Measurements from ENCODE around the gene ITGA2B. TPM values are rescaled to one million over a fixed set of nuclear protein-coding genes. Genes with fewer than 3 reads are reported as not detected.

Gene ITGA2B
- total and polyA plus RNA-seq, 2 of the 13 experiments (the other 11 are each of a cell fraction or from before 2014, with no cell fraction given) = 0.38 to 1.1 TPM

GRCh38 chr17:44363613-44364159 is 25.8 kb downstream of the ITGA2B start, which contains the start of gene FAM171A2:
Gene FAM171A2 (minus strand): TSS chr17:44363853. CDS start chr17:44363714, 139 bp downstream.
- intact Hi-C loops (cut with micrococcal nuclease; ENCODE audit: unreplicated experiment) (no loop called here), in situ Hi-C loops (cut with HindIII; ENCODE audit: extremely low pct_ligation_motif_present, low pct_unique_long_range_greater_than_20kb) (no loop called here)
- no peaks in the 10 kb centered on the region for H3K36me3 ChIP-seq (replicated peaks in 1 of 2; ENCODE audit: control insufficient read depth in 1 of 2, insufficient read depth in 2 of 2, low read length in 2 of 2)
- ChIA-PET POLR2A (interaction anchor here (0.7 to 3.2 kb wide), 6 partner anchors 9 to 535 kb away, joined by 3 to 19 read pairs (median 5); partner anchors contain the start of genes GRN and UBTF), CTCF (ENCODE audit: low intra/inter-chr PET ratio, low total read pairs) (interaction anchor here (1.8 kb wide), 1 partner anchor 9 kb away, joined by 9 read pairs; no protein-coding TSS in a partner anchor)
- FAIRE-seq (no peak), ATAC-seq (peak; percentile 82), DNase-seq (ENCODE audit: low spot score) (no peak)
- H3K79me2 ChIP-seq (ENCODE audit: insufficient read depth, low read length) = no peaks in the 10 kb centered on the region
- H3K4me1 ChIP-seq (ENCODE audit: insufficient read depth, low read length) = peaks cover 55% of the 10 kb centered on the region
- H4K20me1 ChIP-seq (ENCODE audit: insufficient read depth, low read length) = no peaks in the 10 kb centered on the region
- H3K4me3 ChIP-seq (replicated peaks in 1 of 3; ENCODE audit: insufficient read depth in 1 of 3, low read depth in 2 of 3, low read length in 3 of 3) = peak within 1 kb of the TSS; percentile 75 to 82 (median 76)
- H3K27me3 ChIP-seq (ENCODE audit: control insufficient read depth in 1 of 2, insufficient read depth in 2 of 2, low read length in 2 of 2) = peaks cover 1 to 14% of the 10 kb centered on the region in 2 experiments; a peak in 3 of 5 replicates
- BruUV-seq (replicated peaks) = no TSS peak
- H3K9me3 ChIP-seq (ENCODE audit: low read length) = no peaks in the 10 kb centered on the region
- no peak within 1 kb of the TSS for H3K27ac ChIP-seq (ENCODE audit: extremely low read length, insufficient read depth, low read length)
- H3K9ac ChIP-seq (ENCODE audit: insufficient read depth, low read depth, low read length) = peak within 1 kb of the TSS; percentile 67; the same call in 1 of the 2 replicates
- H2AFZ ChIP-seq (ENCODE audit: low read length) = peak within 1 kb of the TSS; percentile 23
- 1% methylated on average over 13 of the region's 63 CpGs for WGBS (ENCODE audit: low lambda C conversion rate)
- peak within 1 kb of the TSS; percentile 98 for H3K4me2 ChIP-seq (ENCODE audit: low read depth, low read length)
- TF ChIP-seq NR1H2 (CRISPR knock-in tag; IDR thresholded peaks at IDR 0.05; ENCODE audit: borderline replicate concordance, low read depth) (no peak), HIC2 (CRISPR knock-in tag; IDR thresholded peaks at IDR 0.05; ENCODE audit: low read depth) (no peak), KMT2A (CRISPR knock-in tag; IDR thresholded peaks at IDR 0.05) (no peak), ZNF891 (CRISPR knock-in tag; IDR thresholded peaks at IDR 0.05) (0 out of 2 replicates have a peak, but pooled peaks have one; percentile 24), NAIF1 (CRISPR knock-in tag; IDR thresholded peaks at IDR 0.05; ENCODE audit: borderline replicate concordance) (no peak), SUZ12 (IDR thresholded peaks at IDR 0.05; ENCODE audit: low read depth, low read length) (no peak), TOPORS (CRISPR knock-in tag; IDR thresholded peaks at IDR 0.05) (no peak), REST (IDR thresholded peaks at IDR 0.05; ENCODE audit: borderline replicate concordance in 1 of 2, low read depth in 1 of 2, low read length in 2 of 2) (no peak), ZNF225 (CRISPR knock-in tag; IDR thresholded peaks at IDR 0.05) (no peak), YY1 (IDR thresholded peaks at IDR 0.05; ENCODE audit: insufficient read depth, insufficient replicate concordance, low read depth, low read length) (peak; percentile 77), NFATC3 (CRISPR knock-in tag; IDR thresholded peaks at IDR 0.05) (no peak), GABPB1 (CRISPR knock-in tag; IDR thresholded peaks at IDR 0.05) (no peak), ZNF562 (CRISPR knock-in tag; IDR thresholded peaks at IDR 0.05; ENCODE audit: borderline replicate concordance) (no peak)
- TF ChIP-seq, protein P1, sequence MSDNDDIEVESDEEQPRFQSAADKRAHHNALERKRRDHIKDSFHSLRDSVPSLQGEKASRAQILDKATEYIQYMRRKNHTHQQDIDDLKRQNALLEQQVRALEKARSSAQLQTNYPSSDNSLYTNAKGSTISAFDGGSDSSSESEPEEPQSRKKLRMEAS (IDR thresholded peaks at IDR 0.05) = peak; percentile 81
- TF ChIP-seq, protein P2, sequence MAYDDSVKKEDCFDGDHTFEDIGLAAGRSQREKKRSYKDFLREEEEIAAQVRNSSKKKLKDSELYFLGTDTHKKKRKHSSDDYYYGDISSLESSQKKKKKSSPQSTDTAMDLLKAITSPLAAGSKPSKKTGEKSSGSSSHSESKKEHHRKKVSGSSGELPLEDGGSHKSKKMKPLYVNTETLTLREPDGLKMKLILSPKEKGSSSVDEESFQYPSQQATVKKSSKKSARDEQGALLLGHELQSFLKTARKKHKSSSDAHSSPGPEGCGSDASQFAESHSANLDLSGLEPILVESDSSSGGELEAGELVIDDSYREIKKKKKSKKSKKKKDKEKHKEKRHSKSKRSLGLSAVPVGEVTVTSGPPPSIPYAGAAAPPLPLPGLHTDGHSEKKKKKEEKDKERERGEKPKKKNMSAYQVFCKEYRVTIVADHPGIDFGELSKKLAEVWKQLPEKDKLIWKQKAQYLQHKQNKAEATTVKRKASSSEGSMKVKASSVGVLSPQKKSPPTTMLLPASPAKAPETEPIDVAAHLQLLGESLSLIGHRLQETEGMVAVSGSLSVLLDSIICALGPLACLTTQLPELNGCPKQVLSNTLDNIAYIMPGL (CRISPR knock-in tag; IDR thresholded peaks at IDR 0.05; ENCODE audit: borderline replicate concordance in 1 of 2, low read depth in 1 of 2) = peak in 1 of 2 experiments; percentile 79; a peak in 3 of 4 replicates
